Sigmoid colon (tissue), 7 donors: ENCODE data around the gene CCDC85B. TPM values are rescaled to one million over a fixed set of nuclear protein-coding genes. Genes with fewer than 3 reads are reported as not detected.

Experiments
- DNase-seq: peaks from one replicate; pipeline ENCODE4 v3.0.0-alpha.2; 2019
- H3K27ac ChIP-seq, 4 donors: fragments of 200-600 bp; sonication (generic); one replicate each; pipeline ENCODE4 v1.5.1; 2016 to 2019; ENCODE audit warnings: mild to moderate bottlenecking in 1 of 4
- H3K27me3 ChIP-seq, 3 donors: fragments of 200-600 bp; sonication (generic); one replicate each; pipeline ENCODE4 v1.5.1; 2019; ENCODE audit warnings: mild to moderate bottlenecking in 1 of 3
- H3K36me3 ChIP-seq, 4 donors: fragments of 200-600 bp; sonication (generic); one replicate each; pipeline ENCODE4 v1.5.1; 2016 to 2019
- H3K4me1 ChIP-seq, 4 donors: fragments of 200-600 bp; sonication (generic); one replicate each; pipeline ENCODE4 v1.5.1; 2017 to 2019
- H3K4me3 ChIP-seq, 4 donors: fragments of 200-600 bp; sonication (generic); one replicate each; pipeline ENCODE4 v1.5.1; 2017 to 2019; ENCODE audit warnings: mild to moderate bottlenecking in 2 of 4, moderate library complexity in 1 of 4
- H3K9me3 ChIP-seq, 4 donors: fragments of 200-600 bp in 3 of 4; sonication (generic) in 3 of 4; one replicate each; pipeline versions ENCODE4 v1.5.1 to v1.6.1; 2013 to 2019
- CTCF ChIP-seq, 4 experiments: fragments of 450-650 bp in 3 of 4; fragments of 200-600 bp in 1 of 4; IDR thresholded peaks; one replicate each; pipeline ENCODE4 v1.5.1; 2016 to 2019; ENCODE audit warnings: antibody characterized with exemption in 4 of 4, mild to moderate bottlenecking in 3 of 4, moderate library complexity in 2 of 4
- EP300 ChIP-seq, 4 donors: sonication (generic); formaldehyde crosslinking; IDR thresholded peaks; one replicate each; pipeline ENCODE4 v1.6.1; 2017; ENCODE audit warnings: antibody characterized with exemption in 4 of 4
- POLR2A ChIP-seq, 2 donors: fragments of 450-650 bp; IDR thresholded peaks; one replicate each; pipeline ENCODE4 v1.6.1; 2016; ENCODE audit warnings: antibody characterized with exemption in 2 of 2, mild to moderate bottlenecking in 2 of 2, moderate library complexity in 2 of 2
- POLR2AphosphoS5 ChIP-seq, 4 donors: sonication (generic); formaldehyde crosslinking; IDR thresholded peaks; one replicate each; pipeline ENCODE4 v1.6.1; 2017; ENCODE audit warnings: antibody characterized with exemption in 4 of 4
- WGBS, 2 donors: extraction: QIAGEN DNeasy Blood & Tissue Kit; methylation state at CpG; one replicate each; pipeline ENCODE4 v1.1.7; 2013; 5-methylcytosine and 5-hydroxymethylcytosine counted together
- intact Hi-C: fragments of 100-400 bp; cut with DNase I; formaldehyde crosslinking; loops from one replicate; pipeline ENCODE4 v1.15.1; 2023
- polyA plus RNA-seq, 3 donors: library from polyadenylated mRNA; stranded (reverse); fragments of 200-250 nt; gene quantifications; one replicate each; pipeline ENCODE4 v1.2.3, GENCODE V29; 2013
- total RNA-seq, 4 donors: library from RNA; depleted of rRNA; stranded (reverse); fragments of >200 nt; gene quantifications; one replicate each; pipeline ENCODE4 v1.1.0, GENCODE V29; 2016
- donor health status: healthy with polysubstance abuse.
- donor health status: Bipolar disorder and iron deficiency.
- donor health status: healthy.

The CCDC85B gene
- total and polyA plus RNA-seq, 7 donors: 4.2 to 73.6 (median 57.1) TPM

GRCh38 chr11:65931773-65932557, 41.5 kb downstream of the CCDC85B start:
- no peak for DNase-seq
- no peaks in the 10 kb centered on the region for H3K4me1 ChIP-seq
- H3K27me3 ChIP-seq: no peaks in the 10 kb centered on the region
- 54 to 71% methylated on average over 13 of the region's 13 CpGs for WGBS, 2 donors
- intact Hi-C loops: no loop called here
- no peaks in the 10 kb centered on the region for H3K9me3 ChIP-seq
- H3K27ac ChIP-seq: no peak overlapping the region
- no peaks in the 10 kb centered on the region for H3K36me3 ChIP-seq
- no peak overlapping the region for H3K4me3 ChIP-seq
- TF ChIP-seq POLR2A (IDR thresholded peaks at IDR 0.05): no peak
- no peak for TF ChIP-seq POLR2AphosphoS5 (IDR thresholded peaks at IDR 0.05)

- H3K4me1 ChIP-seq: no peaks in the 10 kb centered on the region
- 27 to 57% methylated on average over 9 of the region's 9 CpGs for WGBS, 2 donors
- no peak overlapping the region for H3K4me3 ChIP-seq
- H3K36me3 ChIP-seq: no peaks in the 10 kb centered on the region
- no peak for TF ChIP-seq CTCF (IDR thresholded peaks at IDR 0.05)
- no peak for TF ChIP-seq POLR2AphosphoS5 (IDR thresholded peaks at IDR 0.05)
- no peak for TF ChIP-seq EP300 (IDR thresholded peaks at IDR 0.05)
- TF ChIP-seq POLR2A (IDR thresholded peaks at IDR 0.05): no peak
- no peak overlapping the region for H3K27ac ChIP-seq
- H3K9me3 ChIP-seq: no peaks in the 10 kb centered on the region
- intact Hi-C loops: no loop called here
- no peaks in the 10 kb centered on the region for H3K27me3 ChIP-seq
- DNase-seq: no peak
These were observed 42.1 kb downstream of the CCDC85B start for GRCh38 chr11:65932558-65932919.

GRCh38 chr11:65934014-65934413, 43.5 kb downstream of the CCDC85B start:
- no peaks in the 10 kb centered on the region for H3K9me3 ChIP-seq
- H3K4me1 ChIP-seq: no peaks in the 10 kb centered on the region
- 69 to 77% methylated on average over 4 of the region's 4 CpGs for WGBS, 2 donors
- no peak overlapping the region for H3K27ac ChIP-seq
- no peak overlapping the region for H3K4me3 ChIP-seq
- TF ChIP-seq CTCF (IDR thresholded peaks at IDR 0.05): no peak
- TF ChIP-seq POLR2A (IDR thresholded peaks at IDR 0.05): no peak
- TF ChIP-seq EP300 (IDR thresholded peaks at IDR 0.05): no peak
- TF ChIP-seq POLR2AphosphoS5 (IDR thresholded peaks at IDR 0.05): no peak
- intact Hi-C loops: no loop called here
- no peak for DNase-seq
- H3K36me3 ChIP-seq: no peaks in the 10 kb centered on the region
- peaks cover 0 to 1% (median 0%) of the 10 kb centered on the region in 3 donors for H3K27me3 ChIP-seq

GRCh38 chr11:65937766-65938165, 47.3 kb downstream of the CCDC85B start:
- H3K9me3 ChIP-seq: no peaks in the 10 kb centered on the region
- WGBS, 2 donors: 38 to 70% methylated on average over 4 of the region's 4 CpGs
- H3K27me3 ChIP-seq: peaks cover 0 to 3% (median 0%) of the 10 kb centered on the region in 3 donors
- no peak for DNase-seq
- intact Hi-C loops: no loop called here
- no peak overlapping the region for H3K4me3 ChIP-seq
- TF ChIP-seq POLR2AphosphoS5 (IDR thresholded peaks at IDR 0.05): no peak
- no peak for TF ChIP-seq POLR2A (IDR thresholded peaks at IDR 0.05)
- TF ChIP-seq CTCF (IDR thresholded peaks at IDR 0.05): no peak
- TF ChIP-seq EP300 (IDR thresholded peaks at IDR 0.05): no peak
- H3K27ac ChIP-seq: no peak overlapping the region
- no peaks in the 10 kb centered on the region for H3K4me1 ChIP-seq
- H3K36me3 ChIP-seq: no peaks in the 10 kb centered on the region

Other genes starting within 250 kb of the CCDC85B start
- gene RELA, start 227.8 kb upstream of the CCDC85B start, total RNA-seq: 10 to 100 TPM; 36.4 to 62.6 (median 46.9) TPM
- gene RELA, start 227.8 kb upstream of the CCDC85B start, polyA plus RNA-seq: 10 to 100 TPM; 33.6 to 45.6 (median 37.5) TPM
- gene KAT5, start 178.4 kb upstream of the CCDC85B start, total RNA-seq: 10 to 100 TPM; 58.4 to 92.7 (median 74.7) TPM
- 10 to 100 TPM; 51.1 to 81.0 (median 53.9) TPM for gene KAT5, start 178.4 kb upstream of the CCDC85B start, polyA plus RNA-seq
- 100 to 1,000 TPM; 120 to 168 (median 146) TPM for gene RNASEH2C, start 169.9 kb upstream of the CCDC85B start, total RNA-seq
- gene RNASEH2C, start 169.9 kb upstream of the CCDC85B start, polyA plus RNA-seq: 10 to 100 TPM; 45.6 to 68.1 (median 55.7) TPM
- 10 to 100 TPM in 2 of 4 donors, 1 to 10 TPM in 2; 6.6 to 13.3 (median 10.8) TPM for gene AP5B1, start 109.7 kb upstream of the CCDC85B start, total RNA-seq
- gene AP5B1, start 109.7 kb upstream of the CCDC85B start, polyA plus RNA-seq: 10 to 100 TPM in 1 of 3 donors, 1 to 10 TPM in 2; 6.6 to 14.6 (median 9.0) TPM
- not detected for gene OVOL1, start 103.6 kb upstream of the CCDC85B start, total RNA-seq
- 10 to 100 TPM; 16.6 to 30.0 (median 22.7) TPM for gene OVOL1, start 103.6 kb upstream of the CCDC85B start, polyA plus RNA-seq
- 1 to 10 TPM in 1 of 4 donors, under 1 TPM in 3; 0.27 to 1.2 (median 0.63) TPM for gene SNX32, start 56.7 kb upstream of the CCDC85B start, total RNA-seq
- gene SNX32, start 56.7 kb upstream of the CCDC85B start, polyA plus RNA-seq: 1 to 10 TPM in 1 of 3 donors, under 1 TPM in 1, not detected in 1; 0.69 to 1.5 TPM
- gene CFL1, start 32.5 kb upstream of the CCDC85B start, total RNA-seq: 100 to 1,000 TPM; 428 to 506 (median 487) TPM
- gene CFL1, start 32.5 kb upstream of the CCDC85B start, polyA plus RNA-seq: 1,000 to 10,000 TPM; 1,456 to 2,165 (median 1,757) TPM
- 10 to 100 TPM; 42.1 to 54.2 (median 45.2) TPM for gene MUS81, start 30.2 kb upstream of the CCDC85B start, total RNA-seq
- gene MUS81, start 30.2 kb upstream of the CCDC85B start, polyA plus RNA-seq: 10 to 100 TPM; 33.5 to 61.8 (median 36.0) TPM
- 100 to 1,000 TPM in 2 of 4 donors, 10 to 100 TPM in 2; 71.7 to 120 (median 97.3) TPM for gene EFEMP2, start 17.9 kb upstream of the CCDC85B start, total RNA-seq
- gene EFEMP2, start 17.9 kb upstream of the CCDC85B start, polyA plus RNA-seq: 10 to 100 TPM in 2 of 3 donors, 1 to 10 TPM in 1; 8.6 to 24.0 (median 19.4) TPM
- under 1 TPM in 1 of 4 donors, not detected in 3; 0.82 TPM for gene CTSW, start 10.8 kb upstream of the CCDC85B start, total RNA-seq
- gene CTSW, start 10.8 kb upstream of the CCDC85B start, polyA plus RNA-seq: 1 to 10 TPM in 2 of 3 donors, not detected in 1; 2.3 to 3.1 TPM
- 10 to 100 TPM; 37.5 to 60.7 (median 48.6) TPM for gene FIBP, start 2.2 kb upstream of the CCDC85B start, total RNA-seq
- gene FIBP, start 2.2 kb upstream of the CCDC85B start, polyA plus RNA-seq: 10 to 100 TPM; 54.4 to 66.1 (median 58.3) TPM
- gene FOSL1, start 9.7 kb downstream of the CCDC85B start, total RNA-seq: 10 to 100 TPM in 1 of 4 donors, 1 to 10 TPM in 1, under 1 TPM in 1, not detected in 1; 0.36 to 12.4 (median 2.8) TPM
- 1 to 10 TPM; 1.6 to 3.6 (median 2.9) TPM for gene FOSL1, start 9.7 kb downstream of the CCDC85B start, polyA plus RNA-seq
- gene C11orf68, start 28.4 kb downstream of the CCDC85B start, total RNA-seq: 10 to 100 TPM; 22.1 to 36.3 (median 23.9) TPM
- 10 to 100 TPM; 23.4 to 26.1 (median 24.0) TPM for gene C11orf68, start 28.4 kb downstream of the CCDC85B start, polyA plus RNA-seq
- 100 to 1,000 TPM in 1 of 4 donors, 10 to 100 TPM in 3; 58.9 to 115 (median 79.2) TPM for gene DRAP1, start 28.8 kb downstream of the CCDC85B start, total RNA-seq
- 10 to 100 TPM; 61.5 to 87.1 (median 77.5) TPM for gene DRAP1, start 28.8 kb downstream of the CCDC85B start, polyA plus RNA-seq
- gene TSGA10IP, start 54.8 kb downstream of the CCDC85B start, total RNA-seq: under 1 TPM in 1 of 4 donors, not detected in 3; 0.49 TPM
- gene TSGA10IP, start 54.8 kb downstream of the CCDC85B start, polyA plus RNA-seq: not detected
- gene SART1, start 71.1 kb downstream of the CCDC85B start, total RNA-seq: 10 to 100 TPM; 33.8 to 38.8 (median 37.0) TPM
- gene SART1, start 71.1 kb downstream of the CCDC85B start, polyA plus RNA-seq: 10 to 100 TPM; 22.2 to 50.0 (median 26.4) TPM
- gene EIF1AD, start 111.5 kb downstream of the CCDC85B start, total RNA-seq: 10 to 100 TPM; 19.4 to 23.9 (median 21.1) TPM
- 10 to 100 TPM; 13.8 to 26.0 (median 14.3) TPM for gene EIF1AD, start 111.5 kb downstream of the CCDC85B start, polyA plus RNA-seq
- 10 to 100 TPM; 40.4 to 76.4 (median 50.5) TPM for gene BANF1, start 111.8 kb downstream of the CCDC85B start, total RNA-seq
- 100 to 1,000 TPM; 113 to 150 (median 130) TPM for gene BANF1, start 111.8 kb downstream of the CCDC85B start, polyA plus RNA-seq
- gene CST6, start 121.3 kb downstream of the CCDC85B start, total RNA-seq: not detected
- gene CST6, start 121.3 kb downstream of the CCDC85B start, polyA plus RNA-seq: 1 to 10 TPM in 1 of 3 donors, under 1 TPM in 1, not detected in 1; 0.10 to 1.2 TPM
- not detected for gene CATSPER1, start 135.8 kb downstream of the CCDC85B start, total RNA-seq
- gene CATSPER1, start 135.8 kb downstream of the CCDC85B start, polyA plus RNA-seq: under 1 TPM in 1 of 3 donors, not detected in 2; 0.06 TPM
- gene GAL3ST3, start 158.5 kb downstream of the CCDC85B start, total RNA-seq: not detected
- under 1 TPM in 1 of 3 donors, not detected in 2; 0.04 TPM for gene GAL3ST3, start 158.5 kb downstream of the CCDC85B start, polyA plus RNA-seq
- gene SF3B2, start 161.7 kb downstream of the CCDC85B start, total RNA-seq: 100 to 1,000 TPM in 2 of 4 donors, 10 to 100 TPM in 2; 75.5 to 122 (median 102) TPM
- gene SF3B2, start 161.7 kb downstream of the CCDC85B start, polyA plus RNA-seq: 100 to 1,000 TPM in 1 of 3 donors, 10 to 100 TPM in 2; 71.7 to 119 (median 91.9) TPM
- gene PACS1, start 179.6 kb downstream of the CCDC85B start, total RNA-seq: 10 to 100 TPM; 16.3 to 75.9 (median 26.5) TPM
- 10 to 100 TPM in 1 of 3 donors, 1 to 10 TPM in 2; 2.1 to 28.0 (median 5.4) TPM for gene PACS1, start 179.6 kb downstream of the CCDC85B start, polyA plus RNA-seq